Smooth muscle cell of trachea (primary cell): ENCODE measurements around the gene NISCH. TPM values are rescaled to one million over a fixed set of nuclear protein-coding genes. Genes with fewer than 3 reads are reported as not detected.

Source experiments
- total RNA-seq: library from RNA; depleted of rRNA; stranded (reverse); fragments of >200 nt; gene quantifications from 2 replicates; pipeline ENCODE4 v1.2.1, GENCODE V29; 2014

Gene NISCH
- 76.1 and 104 TPM in 2 replicates for total RNA-seq

DNA sequence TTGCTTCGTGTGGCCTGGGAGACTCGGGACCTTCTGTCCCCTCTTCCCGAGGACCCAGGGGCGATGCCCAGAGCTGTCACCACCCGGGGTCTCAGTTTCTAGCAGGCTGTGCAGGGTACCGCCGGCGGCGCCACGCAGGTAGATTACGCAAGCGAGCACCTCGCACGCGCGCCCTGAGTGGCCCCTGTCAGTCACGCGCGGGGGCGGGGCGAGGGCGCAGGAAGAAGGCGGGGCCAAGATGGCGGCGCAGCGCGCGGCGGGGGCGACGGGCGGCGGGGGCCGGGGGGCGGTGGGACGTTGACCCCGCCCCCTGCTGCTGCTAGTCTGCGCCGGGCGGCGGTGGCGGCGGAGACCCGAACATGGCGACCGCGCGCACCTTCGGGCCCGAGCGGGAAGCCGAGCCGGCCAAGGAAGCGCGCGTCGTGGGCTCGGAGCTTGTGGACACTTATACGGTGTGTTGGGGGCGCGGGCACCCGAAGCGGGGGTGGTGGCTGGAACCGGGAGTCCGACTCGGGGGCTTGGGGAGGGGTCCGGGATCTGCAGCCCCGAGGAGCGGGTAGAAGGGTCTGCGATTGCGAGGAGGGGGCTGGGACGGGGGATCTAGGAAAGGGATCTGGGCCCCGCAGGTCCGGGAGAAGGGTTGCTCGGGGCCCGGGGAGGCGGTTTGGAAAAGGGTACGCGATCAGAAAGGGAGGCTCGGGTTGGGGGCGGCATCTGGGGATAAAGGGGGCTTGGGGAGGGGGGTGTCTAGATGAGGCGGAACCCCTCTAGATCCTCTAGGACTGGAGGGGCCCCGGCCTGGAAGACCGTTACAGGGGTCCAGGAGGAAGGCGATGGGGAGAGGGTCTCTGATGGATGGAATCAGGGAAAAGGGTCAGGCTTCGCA, at the start of gene NISCH:
Gene NISCH (plus strand): TSS at position 322 of the 886 bp plus-strand sequence. CDS start 38 bp downstream, at position 360.

DNA sequence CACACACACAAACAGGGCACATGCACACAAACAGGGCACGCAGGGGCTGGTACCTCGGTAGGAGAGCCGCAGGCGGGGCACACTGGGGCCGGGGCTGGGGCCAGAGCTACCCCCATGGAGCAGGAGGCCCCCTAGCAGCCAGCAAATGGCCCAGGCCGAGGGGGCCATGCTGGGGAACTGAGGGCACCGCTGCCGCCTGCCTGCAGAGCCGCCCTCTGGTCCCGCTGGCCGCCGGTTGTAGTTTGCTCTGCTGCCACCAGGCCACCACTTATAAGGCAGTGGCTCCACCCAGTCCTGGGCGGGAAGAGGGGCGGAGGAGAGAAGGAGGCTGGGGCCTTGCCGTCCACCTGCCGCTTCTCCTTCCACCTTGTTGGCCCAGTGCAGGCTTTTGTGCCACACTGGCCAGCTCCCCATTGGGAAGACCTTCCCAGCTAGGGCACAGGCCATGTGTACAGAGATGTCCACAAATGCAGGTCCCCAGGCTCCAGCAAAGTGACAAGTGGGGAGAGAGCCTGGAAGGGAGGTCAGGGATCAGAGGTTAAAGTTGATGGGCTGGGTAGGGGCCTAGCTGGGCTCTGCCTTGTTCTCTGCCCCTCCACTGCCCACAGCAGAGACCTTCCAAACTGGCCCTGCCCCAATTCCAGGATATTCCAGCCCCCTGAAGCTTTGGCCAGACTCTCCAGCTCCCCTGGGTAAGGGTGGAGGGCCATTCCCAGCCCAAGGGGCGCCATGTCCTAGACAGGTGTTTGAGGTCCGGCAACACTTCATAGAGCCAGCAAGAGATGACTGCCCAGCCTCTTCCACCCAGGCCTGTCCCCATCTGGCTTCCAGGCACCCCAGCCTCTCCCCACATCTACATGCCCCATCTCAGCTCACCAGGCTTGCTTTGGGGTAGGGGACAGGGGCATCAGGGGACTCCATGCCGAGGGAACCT, 10.3 kb upstream of the NISCH start, which contains the start of gene SEMA3G:
Gene SEMA3G (minus strand): TSS at position 244 of the 934 bp plus-strand sequence. CDS start 76 bp downstream, at position 168.

DNA sequence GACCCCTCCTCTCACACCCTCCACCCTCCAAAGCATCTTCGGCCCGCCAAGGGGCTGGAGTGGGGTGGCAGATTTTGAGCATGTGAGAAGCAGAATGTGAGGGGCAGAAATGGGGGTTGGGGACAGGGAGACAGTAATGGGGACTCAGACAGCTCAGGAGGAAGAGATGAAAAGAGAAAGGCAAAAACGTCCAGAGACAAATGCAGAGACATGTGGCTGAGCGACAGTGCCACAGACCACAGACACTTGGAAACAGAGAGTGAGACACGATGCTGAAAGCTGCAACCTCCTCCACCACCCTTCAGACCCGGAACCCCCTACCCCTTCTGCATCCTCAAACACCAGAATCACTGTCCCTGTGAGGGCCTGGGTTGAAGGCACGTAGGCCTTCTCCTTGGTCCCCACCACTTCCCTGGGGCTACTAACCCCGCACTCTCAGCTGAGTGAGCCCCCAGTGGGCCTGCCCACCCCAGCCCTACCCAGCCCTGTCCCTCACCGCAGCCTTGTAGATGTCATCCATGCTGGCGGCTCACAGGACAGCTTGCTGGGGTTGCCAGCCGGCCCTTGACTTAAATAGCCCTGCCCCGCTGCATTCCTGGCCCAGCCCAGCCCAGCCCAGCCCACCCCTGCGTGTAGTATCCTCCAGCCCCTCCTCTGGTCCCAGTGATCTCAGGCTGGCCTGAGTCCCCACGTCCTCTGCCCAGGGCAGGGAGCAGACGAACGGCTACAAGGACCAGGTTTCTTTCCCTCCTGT, 1.7 kb upstream of the NISCH start, which contains the start of gene TNNC1:
Gene TNNC1 (minus strand): TSS at position 546 of the 754 bp plus-strand sequence. CDS start 26 bp downstream, at position 520.

DNA sequence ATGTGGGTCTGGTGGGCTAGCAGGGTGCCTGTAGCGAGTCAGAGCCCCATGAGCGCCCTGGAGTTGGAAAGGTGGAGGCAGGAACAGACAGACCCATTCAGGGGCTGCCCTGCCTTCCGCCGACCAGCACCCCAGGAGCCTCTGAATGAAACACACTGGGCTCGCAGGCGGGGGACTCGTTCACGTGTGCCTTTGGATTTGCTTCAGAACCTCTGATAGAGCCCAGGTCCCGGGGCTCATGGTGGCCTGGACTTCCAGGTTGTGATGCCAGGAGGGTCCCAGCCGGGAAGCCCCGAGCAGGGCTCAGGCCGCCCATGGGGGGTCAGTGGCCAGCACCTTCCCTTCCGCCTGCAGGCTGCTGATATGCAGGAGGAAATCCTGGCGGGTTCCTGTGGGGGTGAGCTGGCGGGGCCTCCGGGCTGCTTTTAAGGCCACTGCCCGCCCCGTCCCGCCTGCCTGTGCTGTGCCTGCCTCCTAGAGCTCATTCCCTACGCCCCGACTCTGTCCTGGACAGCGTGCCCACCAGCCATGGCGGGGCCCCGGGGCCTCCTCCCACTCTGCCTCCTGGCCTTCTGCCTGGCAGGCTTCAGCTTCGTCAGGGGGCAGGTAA, 39.6 kb downstream of the NISCH start, which contains the start of gene STAB1:
Gene STAB1 (plus strand): TSS at position 453 of the 610 bp plus-strand sequence. CDS start 76 bp downstream, at position 529.

DNA sequence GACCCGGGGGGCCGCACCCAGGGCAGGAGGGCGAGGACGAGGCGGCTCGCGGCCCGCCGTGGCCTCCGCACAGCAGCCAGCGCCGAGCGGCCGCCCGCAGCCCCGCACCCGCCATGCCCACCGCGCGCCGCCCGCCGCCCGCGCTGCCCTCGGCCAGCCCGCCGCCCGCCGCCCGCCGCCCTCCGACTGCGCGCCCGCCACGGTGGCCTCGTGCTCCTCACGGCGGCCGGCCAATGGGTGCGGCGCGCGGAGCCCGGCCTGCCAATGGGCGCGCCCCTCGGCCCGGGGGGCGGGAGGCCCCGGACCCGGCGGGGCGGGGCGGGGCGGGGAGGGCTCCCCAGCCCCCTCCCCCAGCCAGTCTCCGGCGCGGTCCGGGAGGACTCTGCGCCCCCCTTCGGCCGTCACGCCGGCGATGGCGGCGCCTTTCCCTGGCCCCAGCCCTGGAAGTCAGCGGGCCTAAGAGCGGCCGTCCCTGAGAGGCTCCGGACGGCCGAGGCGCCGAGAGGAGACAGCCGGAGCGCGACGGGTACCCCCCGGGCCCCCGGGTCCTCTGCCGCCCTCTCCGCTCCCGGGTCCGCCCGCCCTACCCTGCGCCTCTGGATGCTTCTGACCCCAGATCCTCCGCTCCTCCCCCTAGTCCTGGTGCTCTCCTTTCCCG, 78.3 kb downstream of the NISCH start, which contains the start of gene NT5DC2:
Gene NT5DC2 (minus strand): TSS at position 235 of the 658 bp plus-strand sequence. CDS start 120 bp downstream, at position 115.

DNA sequence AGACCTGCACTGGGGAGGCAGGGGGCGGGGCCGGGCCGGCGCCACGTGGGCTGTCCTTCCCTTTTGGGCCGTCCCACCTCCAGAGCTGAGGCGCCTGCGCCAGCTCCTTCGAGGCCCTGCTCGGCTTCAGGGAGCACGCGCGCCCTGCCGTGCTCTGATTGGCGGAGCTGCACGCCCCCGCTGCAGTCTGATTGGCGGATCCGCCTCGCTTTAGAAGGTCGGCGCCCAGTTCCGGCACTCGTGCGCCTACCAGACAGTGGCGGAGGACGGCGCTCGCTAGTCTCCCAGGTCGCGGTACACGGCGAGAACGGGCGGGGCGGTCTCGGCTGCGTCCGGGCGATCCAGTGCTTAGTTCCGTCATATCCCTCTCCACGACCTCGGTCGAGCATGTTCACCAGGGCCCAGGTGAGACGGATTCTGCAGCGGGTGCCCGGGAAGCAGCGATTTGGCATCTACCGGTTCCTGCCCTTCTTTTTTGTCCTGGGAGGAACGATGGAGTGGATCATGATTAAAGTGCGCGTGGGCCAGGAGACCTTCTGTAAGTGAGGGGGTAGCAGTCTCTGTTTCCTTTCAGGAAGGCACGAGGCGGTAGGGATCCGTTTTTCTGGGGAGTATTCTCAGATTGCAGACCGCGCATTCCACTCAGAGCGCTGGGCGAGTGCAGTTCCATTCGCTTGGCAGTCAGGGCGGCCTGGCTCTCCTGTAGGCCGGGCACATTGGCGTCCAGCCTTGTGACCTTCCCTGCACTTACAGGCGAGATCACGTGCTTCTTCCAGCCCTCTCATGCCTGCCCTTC, 81.2 kb downstream of the NISCH start, which contains the start of gene UQCC5:
Gene UQCC5 (plus strand): TSS at position 237 of the 796 bp plus-strand sequence. CDS start 151 bp downstream, at position 388.

Other genes with a start within 250 kb of the NISCH start
- under 0.01 and 0.17 TPM in 2 replicates for gene TLR9, start 230.0 kb upstream of the NISCH start, total RNA-seq
- gene TWF2, start 216.4 kb upstream of the NISCH start, total RNA-seq: 96.8 and 120 TPM in 2 replicates
- gene PPM1M, start 209.8 kb upstream of the NISCH start, total RNA-seq: 27.3 and 47.1 TPM in 2 replicates
- gene WDR82, start 177.0 kb upstream of the NISCH start, total RNA-seq: 66.3 and 69.6 TPM in 2 replicates
- gene GLYCTK, start 167.8 kb upstream of the NISCH start, total RNA-seq: 5.8 and 16.6 TPM in 2 replicates
- 1.9 and 5.0 TPM in 2 replicates for gene DNAH1, start 139.3 kb upstream of the NISCH start, total RNA-seq
- gene BAP1, start 45.6 kb upstream of the NISCH start, total RNA-seq: 59.1 and 80.7 TPM in 2 replicates
- gene PHF7, start 44.9 kb upstream of the NISCH start, total RNA-seq: 3.1 and 3.8 TPM in 2 replicates
- under 0.01 and 0.15 TPM in 2 replicates for gene SEMA3G, start 10.5 kb upstream of the NISCH start, total RNA-seq
- 0.66 TPM in 1 of 2 replicates, not detected in the other for gene TNNC1, start 1.6 kb upstream of the NISCH start, total RNA-seq
- gene STAB1, start 39.7 kb downstream of the NISCH start, total RNA-seq: 0.17 and 1.6 TPM in 2 replicates
- gene NT5DC2, start 78.3 kb downstream of the NISCH start, total RNA-seq: 43.8 and 64.3 TPM in 2 replicates
- gene UQCC5, start 81.0 kb downstream of the NISCH start, total RNA-seq: 2.6 and 20.4 TPM in 2 replicates
- 59.9 and 78.2 TPM in 2 replicates for gene PBRM1, start 230.3 kb downstream of the NISCH start, total RNA-seq
- gene GNL3, start 230.4 kb downstream of the NISCH start, total RNA-seq: 100 and 101 TPM in 2 replicates